ENCODE measurements around the gene NFKBIA. TPM values are rescaled to one million over a fixed set of nuclear protein-coding genes. Genes with fewer than 3 reads are reported as not detected.

NFKBIA gene
- total and polyA plus RNA-seq, 4 donors: 46.9 to 204 (median 86.3) TPM

- H3K9me3 ChIP-seq (ENCODE audit: control insufficient read depth in 4 of 4, low read length in 3 of 4): no peaks in the 10 kb centered on the region
- WGBS: 96% methylated on average over 8 of the region's 8 CpGs
- no peaks in the 10 kb centered on the region for H3K27me3 ChIP-seq (ENCODE audit: control insufficient read depth in 4 of 4, insufficient read depth in 4 of 4, low read length in 3 of 4)
- TF ChIP-seq GABPA (IDR thresholded peaks at IDR 0.05 in 1 of 2, conservative IDR thresholded peaks at IDR 0.05 in 1 of 2) (no peak), NR2F2 (IDR thresholded peaks at IDR 0.05) (no peak), HNF4A (conservative IDR thresholded peaks at IDR 0.05) (no peak), YY1 (IDR thresholded peaks at IDR 0.05) (no peak), MAX (IDR thresholded peaks at IDR 0.05) (no peak), REST (IDR thresholded peaks at IDR 0.05) (no peak), ATF3 (IDR thresholded peaks at IDR 0.05) (no peak)
- peaks cover 0 to 19% (median 15%) of the 10 kb centered on the region in 4 donors for H3K4me1 ChIP-seq (ENCODE audit: control insufficient read depth in 4 of 4, insufficient read depth in 4 of 4, low read length in 3 of 4)
- no peak for DNase-seq (ENCODE audit: low spot score)
- H3K27ac ChIP-seq (ENCODE audit: low read depth in 1 of 2, low read length in 2 of 2): no peak overlapping the region
- no peak overlapping the region for H3K4me3 ChIP-seq (ENCODE audit: low read depth in 1 of 3, low read length in 3 of 3)
- H3K9ac ChIP-seq (ENCODE audit: low read depth in 1 of 2, low read length in 2 of 2): no peak overlapping the region
- peaks cover 2 to 6% (median 3%) of the 10 kb centered on the region in 4 donors for H3K36me3 ChIP-seq (ENCODE audit: control insufficient read depth in 4 of 4, insufficient read depth in 3 of 4, low read depth in 1 of 4, low read length in 3 of 4)
Measured at GRCh38 chr14:35408026-35408425, 3.5 kb upstream of the NFKBIA start.

- Histone ChIP-seq H3K4me1 (ENCODE audit: control insufficient read depth in 4 of 4, insufficient read depth in 4 of 4, low read length in 3 of 4) (peaks cover 0 to 27% (median 15%) of the 10 kb centered on the region in 4 donors), H3K9me3 (ENCODE audit: control insufficient read depth in 4 of 4, low read length in 3 of 4) (no peaks in the 10 kb centered on the region), H3K9ac (ENCODE audit: low read depth in 1 of 2, low read length in 2 of 2) (no peak overlapping the region), H3K36me3 (ENCODE audit: control insufficient read depth in 4 of 4, insufficient read depth in 3 of 4, low read depth in 1 of 4, low read length in 3 of 4) (peaks cover 7 to 13% (median 9%) of the 10 kb centered on the region in 4 donors), H3K4me3 (ENCODE audit: low read depth in 1 of 3, low read length in 3 of 3) (no peak overlapping the region), H3K27me3 (ENCODE audit: control insufficient read depth in 4 of 4, insufficient read depth in 4 of 4, low read length in 3 of 4) (no peaks in the 10 kb centered on the region), H3K27ac (ENCODE audit: low read depth in 1 of 2, low read length in 2 of 2) (no peak overlapping the region)
- TF ChIP-seq ATF3 (IDR thresholded peaks at IDR 0.05) (no peak), TAF1 (conservative IDR thresholded peaks at IDR 0.05) (no peak), SP1 (IDR thresholded peaks at IDR 0.05) (no peak), HNF4G (IDR thresholded peaks at IDR 0.05) (no peak), YY1 (IDR thresholded peaks at IDR 0.05) (no peak), CTCF (IDR thresholded peaks at IDR 0.05; ENCODE audit: low read depth, low read length, missing input control) (no peak)
- no peak for DNase-seq (ENCODE audit: low spot score)
- 49% methylated on average over 1 of the region's 1 CpG for WGBS
Measured at GRCh38 chr14:35407306-35407630, 2.7 kb upstream of the NFKBIA start.

All from liver (tissue), 9 donors.